Neutrophil (primary cell): Measurements from ENCODE around the gene HOXD3.

ENCODE experiments used
- H3K27ac ChIP-seq: fragments of 200-600 bp; sonication (generic); 2 replicates; pipeline ENCODE4 v1.5.1; 2016; ENCODE audit warnings: mild to moderate bottlenecking, moderate library complexity
- H3K27me3 ChIP-seq: fragments of 200-600 bp; sonication (generic); 2 replicates; pipeline ENCODE4 v1.6.0; 2016; ENCODE audit warnings: mild to moderate bottlenecking
- H3K36me3 ChIP-seq: fragments of 200-600 bp; sonication (generic); 2 replicates; pipeline ENCODE4 v1.5.1; 2017
- H3K4me1 ChIP-seq, 2 experiments: fragments of 200-600 bp in 1 of 2; sonication (generic) in 1 of 2; 1 replicate in 1 of 2; 2 replicates in 1 of 2; pipeline versions ENCODE4 v1.5.1 to v1.6.1; 2013 to 2016; ENCODE audit warnings: low read depth in 1 of 2, low read length in 1 of 2, mild to moderate bottlenecking in 1 of 2, moderate library complexity in 1 of 2; ENCODE audit not compliant: control insufficient read depth in 1 of 2, insufficient read depth in 1 of 2
- H3K4me3 ChIP-seq, 2 experiments: fragments of 200-600 bp in 1 of 2; sonication (generic) in 1 of 2; 1 replicate in 1 of 2; 2 replicates in 1 of 2; pipeline ENCODE4 v1.5.1; 2013 to 2016; ENCODE audit warnings: low read depth in 1 of 2, low read length in 1 of 2, mild to moderate bottlenecking in 1 of 2, moderate library complexity in 1 of 2
- H3K9me3 ChIP-seq: fragments of 200-600 bp; sonication (generic); 2 replicates; pipeline ENCODE4 v1.5.1; 2016
- TF ChIP-seq, protein P1 (sequence below): fragments of 200-600 bp; sonication (generic); IDR thresholded peaks from 2 replicates; pipeline ENCODE4 v1.5.1; 2016; ENCODE audit warnings: antibody characterized with exemption

HOXD3 gene

DNA sequence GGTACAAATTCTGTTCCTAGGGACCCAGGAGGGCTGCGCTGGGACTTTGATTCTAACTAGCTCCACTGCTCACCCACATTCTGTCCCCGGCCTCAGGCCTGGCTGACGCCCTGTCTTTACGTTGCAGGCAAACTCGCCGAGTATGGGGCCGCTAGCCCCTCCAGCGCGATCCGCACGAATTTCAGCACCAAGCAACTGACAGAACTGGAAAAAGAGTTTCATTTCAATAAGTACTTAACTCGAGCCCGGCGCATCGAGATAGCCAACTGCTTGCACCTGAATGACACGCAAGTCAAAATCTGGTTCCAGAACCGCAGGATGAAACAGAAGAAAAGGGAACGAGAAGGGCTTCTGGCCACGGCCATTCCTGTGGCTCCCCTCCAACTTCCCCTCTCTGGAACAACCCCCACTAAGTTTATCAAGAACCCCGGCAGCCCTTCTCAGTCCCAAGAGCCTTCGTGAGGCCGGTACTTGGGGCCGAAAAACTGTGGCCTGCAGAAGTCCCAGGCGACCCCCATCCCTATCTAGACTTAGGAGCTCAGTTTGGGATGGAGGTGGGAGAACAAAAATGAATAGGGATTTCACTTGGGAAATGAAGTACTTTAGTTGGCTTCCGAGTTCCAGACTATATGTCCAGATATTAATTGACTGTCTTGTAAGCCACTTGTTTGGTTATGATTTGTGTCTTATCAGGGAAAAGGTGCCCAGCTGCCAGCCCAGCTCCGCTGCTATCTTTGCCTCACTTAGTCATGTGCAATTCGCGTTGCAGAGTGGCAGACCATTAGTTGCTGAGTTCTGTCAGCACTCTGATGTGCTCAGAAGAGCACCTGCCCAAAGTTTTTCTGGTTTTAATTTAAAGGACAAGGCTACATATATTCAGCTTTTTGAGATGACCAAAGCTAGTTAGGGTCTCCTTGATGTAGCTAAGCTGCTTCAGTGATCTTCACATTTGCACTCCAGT lies 32.9 kb downstream of the HOXD3 start:
- Histone ChIP-seq H3K9me3 (no peaks in the 10 kb centered on the region), H3K36me3 (no peaks in the 10 kb centered on the region), H3K4me3 (peak overlapping the region in 1 of 2 experiments; percentile 54), H3K4me1 (peaks cover 24 to 28% of the 10 kb centered on the region in 2 experiments), H3K27me3 (peaks cover 100% of the 10 kb centered on the region), H3K27ac (no peak overlapping the region)
- TF ChIP-seq, protein P1, sequence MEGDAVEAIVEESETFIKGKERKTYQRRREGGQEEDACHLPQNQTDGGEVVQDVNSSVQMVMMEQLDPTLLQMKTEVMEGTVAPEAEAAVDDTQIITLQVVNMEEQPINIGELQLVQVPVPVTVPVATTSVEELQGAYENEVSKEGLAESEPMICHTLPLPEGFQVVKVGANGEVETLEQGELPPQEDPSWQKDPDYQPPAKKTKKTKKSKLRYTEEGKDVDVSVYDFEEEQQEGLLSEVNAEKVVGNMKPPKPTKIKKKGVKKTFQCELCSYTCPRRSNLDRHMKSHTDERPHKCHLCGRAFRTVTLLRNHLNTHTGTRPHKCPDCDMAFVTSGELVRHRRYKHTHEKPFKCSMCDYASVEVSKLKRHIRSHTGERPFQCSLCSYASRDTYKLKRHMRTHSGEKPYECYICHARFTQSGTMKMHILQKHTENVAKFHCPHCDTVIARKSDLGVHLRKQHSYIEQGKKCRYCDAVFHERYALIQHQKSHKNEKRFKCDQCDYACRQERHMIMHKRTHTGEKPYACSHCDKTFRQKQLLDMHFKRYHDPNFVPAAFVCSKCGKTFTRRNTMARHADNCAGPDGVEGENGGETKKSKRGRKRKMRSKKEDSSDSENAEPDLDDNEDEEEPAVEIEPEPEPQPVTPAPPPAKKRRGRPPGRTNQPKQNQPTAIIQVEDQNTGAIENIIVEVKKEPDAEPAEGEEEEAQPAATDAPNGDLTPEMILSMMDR, result no peak

DNA sequence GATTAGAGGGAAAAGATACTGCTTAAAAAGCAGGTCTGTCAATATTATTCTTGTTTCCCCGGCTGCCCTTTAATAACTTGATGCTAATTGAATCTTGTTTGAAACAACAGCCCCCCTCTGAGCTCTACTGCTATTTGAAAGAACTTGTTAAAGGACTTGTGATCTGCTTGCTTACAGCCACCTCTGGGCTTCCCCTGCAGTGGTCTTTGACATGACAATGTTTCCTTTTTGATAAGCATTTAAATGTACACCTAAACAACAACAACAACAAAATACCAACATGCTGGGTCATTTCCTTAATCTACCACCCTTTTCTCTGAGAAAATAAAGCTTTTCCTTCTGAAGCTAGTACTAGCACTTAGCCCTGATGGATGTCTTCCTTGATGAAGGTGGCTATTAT lies 35.2 kb downstream of the HOXD3 start:
- Histone ChIP-seq H3K27me3 (peaks cover 99% of the 10 kb centered on the region), H3K36me3 (no peaks in the 10 kb centered on the region), H3K27ac (no peak overlapping the region), H3K4me3 (no peak overlapping the region), H3K4me1 (peaks cover 23 to 24% of the 10 kb centered on the region in 2 experiments), H3K9me3 (no peaks in the 10 kb centered on the region)
- TF ChIP-seq, protein P1, result no peak

DNA sequence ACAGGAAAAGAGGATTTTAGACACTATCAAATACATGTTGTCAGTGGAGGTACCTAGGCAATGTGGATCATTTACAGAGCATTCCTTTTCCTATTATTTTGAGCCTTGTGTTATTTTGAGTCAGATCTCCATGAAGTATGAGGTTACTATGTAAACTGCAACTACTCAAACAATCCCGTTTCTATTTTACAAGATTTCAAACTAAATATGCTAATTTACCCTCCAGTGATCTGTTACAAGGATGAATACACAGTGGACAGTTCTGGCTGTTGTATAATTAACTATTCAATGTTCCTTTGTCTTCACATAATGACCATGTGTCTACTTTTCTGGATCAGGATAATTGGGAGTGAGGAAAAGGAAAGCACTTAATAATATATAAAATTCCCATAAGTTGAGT lies 35.9 kb downstream of the HOXD3 start:
- no peaks in the 10 kb centered on the region for H3K9me3 ChIP-seq
- no peak overlapping the region for H3K27ac ChIP-seq
- H3K27me3 ChIP-seq, result peaks cover 99% of the 10 kb centered on the region
- TF ChIP-seq, protein P1, result no peak
- H3K4me3 ChIP-seq, result no peak overlapping the region
- peaks cover 16 to 17% of the 10 kb centered on the region in 2 experiments for H3K4me1 ChIP-seq
- H3K36me3 ChIP-seq, result no peaks in the 10 kb centered on the region

DNA sequence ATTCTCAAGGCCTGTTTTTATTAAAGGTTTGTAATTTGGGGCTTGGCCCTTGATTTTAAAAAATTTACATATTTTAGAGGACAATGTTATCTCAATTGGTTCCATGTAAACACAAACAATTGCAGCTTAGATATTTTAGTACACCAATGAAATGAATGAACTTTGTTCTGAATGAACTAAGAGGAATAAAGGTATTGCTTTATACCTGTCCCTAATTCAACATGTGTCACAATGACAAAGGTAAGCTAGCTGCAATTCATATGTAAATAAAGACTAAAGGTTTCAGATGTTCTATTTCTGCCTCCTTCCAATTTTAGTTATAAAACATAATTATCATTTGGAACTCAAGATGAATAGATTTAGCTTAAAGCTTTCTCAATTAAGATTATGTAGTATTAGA lies 42.8 kb downstream of the HOXD3 start:
- TF ChIP-seq, protein P1, result no peak
- Histone ChIP-seq H3K9me3 (no peaks in the 10 kb centered on the region), H3K36me3 (no peaks in the 10 kb centered on the region), H3K27me3 (peaks cover 97% of the 10 kb centered on the region), H3K4me1 (no peaks in the 10 kb centered on the region), H3K27ac (no peak overlapping the region), H3K4me3 (no peak overlapping the region)

DNA sequence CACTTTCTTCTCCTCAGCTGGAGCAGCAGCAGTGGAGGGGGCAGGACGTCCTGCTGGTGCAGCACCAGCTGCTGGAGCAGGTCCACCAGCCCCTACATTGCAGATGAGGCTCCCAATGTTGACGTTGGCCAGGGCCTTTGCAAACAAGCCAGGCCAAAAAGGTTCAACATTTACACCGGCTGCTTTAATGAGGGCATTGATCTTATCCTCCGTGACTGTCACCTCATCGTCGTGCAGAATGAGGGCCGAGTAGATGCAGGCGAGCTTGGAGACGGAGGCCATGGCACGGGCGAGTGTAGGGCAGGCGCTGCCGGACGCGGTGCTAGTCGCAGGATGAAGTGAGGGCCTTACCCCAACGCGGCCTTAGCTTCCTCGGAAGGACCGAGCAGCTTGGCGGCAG lies 43.9 kb downstream of the HOXD3 start:
- Histone ChIP-seq H3K27ac (no peak overlapping the region), H3K4me3 (no peak overlapping the region), H3K4me1 (no peaks in the 10 kb centered on the region), H3K36me3 (no peaks in the 10 kb centered on the region), H3K27me3 (peaks cover 98% of the 10 kb centered on the region), H3K9me3 (no peaks in the 10 kb centered on the region)
- TF ChIP-seq, protein P1, result no peak
